ENCODE data around the gene MAGI2.
"Not testable (repeated sequence)": the region's sequence is repeated elsewhere in the genome, so short reads cannot be mapped to it uniquely, and the experiment has no call there.

The MAGI2 gene

DNA sequence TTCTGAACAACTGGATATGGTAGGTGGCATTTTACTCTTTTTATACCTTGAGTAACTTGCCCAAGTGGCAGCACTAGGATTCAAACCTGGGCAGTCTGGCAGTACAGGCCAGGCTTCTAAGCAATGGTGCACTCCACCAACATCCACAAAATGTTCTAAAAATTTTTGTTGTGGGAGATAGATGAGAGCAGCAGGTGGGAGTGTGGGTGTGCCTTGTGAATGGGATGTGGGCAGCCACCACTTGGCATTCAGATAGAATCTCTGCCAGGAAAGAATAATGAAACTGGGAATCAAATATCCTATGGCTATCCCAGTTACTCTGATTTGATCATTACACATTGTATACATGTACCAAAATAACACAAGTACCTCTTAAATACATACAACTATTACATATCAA, 810.7 kb downstream of the MAGI2 start:
- no peak for DNase-seq (ENCODE audit: low read depth)

DNA sequence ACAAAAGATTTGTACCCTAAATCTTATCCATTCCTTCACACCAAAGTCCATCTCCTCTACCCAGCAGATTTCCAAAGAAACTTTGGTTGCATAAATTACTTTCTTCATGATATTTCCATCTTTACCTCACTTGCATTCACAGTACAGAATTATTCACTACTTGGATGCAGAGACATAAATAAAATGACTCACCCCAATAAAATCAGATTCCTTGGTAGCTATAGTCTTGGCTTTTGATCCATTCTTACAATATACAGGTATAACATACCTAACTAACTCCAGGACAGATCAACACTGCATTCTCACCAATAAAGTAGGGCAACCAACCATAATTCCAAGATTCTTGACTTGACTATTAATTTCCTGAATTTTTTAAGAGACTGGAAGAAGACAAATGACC, 815.1 kb downstream of the MAGI2 start:
- DNase-seq (ENCODE audit: low read depth): no peak

DNA sequence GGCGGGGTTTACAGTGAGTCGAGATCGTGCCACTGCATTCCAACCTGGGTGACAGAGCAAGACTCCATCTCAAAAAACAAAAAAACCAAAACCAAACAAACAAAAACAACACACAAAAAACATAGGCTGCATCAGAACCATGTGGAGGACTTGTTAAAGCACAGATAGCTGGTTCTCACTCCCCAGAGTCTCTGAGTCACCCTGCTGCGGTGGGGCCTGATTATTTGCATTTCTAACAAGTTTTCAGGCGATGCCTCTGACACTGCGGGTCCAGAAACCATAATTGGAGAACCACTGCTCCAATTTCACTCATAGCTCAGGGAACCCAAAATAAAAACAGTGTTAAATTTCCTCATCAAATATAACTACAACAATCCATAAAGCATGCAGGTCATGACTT, 816.7 kb downstream of the MAGI2 start:
- no peak for DNase-seq (ENCODE audit: low read depth)

DNA sequence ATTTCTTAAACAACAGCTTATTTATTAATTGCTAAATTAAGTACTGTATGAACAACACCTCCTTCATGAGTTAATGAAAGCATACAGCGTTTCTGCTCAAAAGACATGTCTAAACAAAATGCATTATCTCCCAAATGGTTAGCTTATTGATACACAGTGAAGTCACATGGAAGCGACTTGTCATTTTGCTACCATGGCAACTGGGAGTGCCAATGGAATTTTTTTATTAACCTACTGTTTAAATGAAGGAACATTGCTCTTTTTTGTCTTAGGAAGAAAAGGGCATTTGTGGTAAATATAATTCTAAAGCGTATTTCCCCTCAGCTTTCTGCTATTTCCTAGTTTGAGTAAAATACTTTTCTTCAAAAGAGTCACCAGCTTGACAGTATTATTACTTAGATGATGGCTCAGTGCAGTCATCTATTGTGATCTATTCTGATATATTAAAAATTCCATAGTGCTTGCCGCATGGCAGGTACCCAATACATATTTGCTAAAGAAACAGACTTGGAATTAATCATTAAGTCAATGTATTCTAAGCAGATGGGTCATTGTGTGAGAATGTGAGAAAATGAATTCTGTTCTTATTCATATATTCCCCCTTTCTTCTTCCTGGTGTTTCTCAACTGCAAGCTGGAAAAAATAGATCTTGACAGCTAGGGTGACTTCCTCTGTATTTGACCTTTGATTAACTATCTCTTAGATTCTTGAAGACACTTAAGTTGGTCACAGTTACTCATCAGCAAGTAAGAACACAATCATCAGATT, 818.3 kb downstream of the MAGI2 start:
- no peak for DNase-seq (ENCODE audit: low read depth)

DNA sequence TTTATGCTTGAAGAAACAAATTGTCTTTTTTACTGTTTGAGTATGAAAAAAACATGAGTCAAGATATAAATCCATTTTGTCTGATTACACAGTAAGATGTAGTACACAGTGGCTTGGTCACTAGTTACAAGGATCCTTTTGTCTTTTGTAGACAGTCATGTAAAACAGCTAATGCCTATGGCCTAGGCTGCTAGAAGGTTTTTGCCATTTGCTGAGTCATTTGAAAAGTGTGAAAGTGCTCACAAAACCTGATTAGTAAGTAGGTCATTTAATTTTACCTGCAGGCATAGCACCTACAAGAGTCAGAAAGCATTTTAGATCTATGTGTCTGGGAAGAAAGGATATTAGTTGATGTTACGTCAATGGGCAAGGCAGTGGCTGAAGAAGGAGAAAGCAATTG, 819.4 kb downstream of the MAGI2 start:
- no peak for DNase-seq (ENCODE audit: low read depth)

DNA sequence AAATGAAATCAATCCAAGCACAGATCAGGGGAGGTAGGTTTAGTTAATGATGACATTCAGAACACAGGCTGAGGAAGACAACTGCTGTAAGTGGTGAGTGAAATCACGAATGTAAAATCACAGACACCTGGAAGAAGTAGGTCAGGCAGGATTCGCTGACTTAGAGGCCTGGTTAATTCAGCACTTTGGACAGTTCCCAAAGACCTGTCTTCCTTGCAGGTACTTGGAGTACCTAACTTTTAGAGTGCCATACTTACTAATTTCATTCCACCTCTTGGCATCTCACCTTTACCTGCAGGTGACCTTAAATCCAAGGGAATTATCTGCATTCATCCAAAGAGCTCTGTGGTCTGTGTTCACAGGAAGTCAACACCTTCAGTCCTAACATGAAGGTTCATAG, 832.5 kb downstream of the MAGI2 start:
- no peak for DNase-seq (ENCODE audit: low read depth)

DNA sequence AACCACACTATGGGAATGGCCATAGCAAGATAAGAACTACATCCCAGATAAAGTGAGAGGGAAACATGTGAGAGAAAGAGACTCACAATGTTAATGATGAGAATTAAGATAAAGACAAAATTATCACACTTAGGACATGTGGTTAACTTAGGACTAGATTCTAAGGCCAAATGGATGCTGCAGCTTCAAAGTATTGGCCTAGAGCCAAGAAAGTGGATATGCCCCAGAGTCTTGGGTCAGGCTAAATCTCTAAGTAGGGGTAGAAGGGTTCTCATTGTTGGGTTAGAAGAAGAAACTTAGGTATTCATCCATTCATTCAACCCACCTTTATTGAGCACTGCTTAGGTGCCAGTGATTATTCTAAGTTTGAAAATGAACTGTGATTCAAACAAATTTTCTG, 836.9 kb downstream of the MAGI2 start:
- no peak for DNase-seq (ENCODE audit: low read depth)

DNA sequence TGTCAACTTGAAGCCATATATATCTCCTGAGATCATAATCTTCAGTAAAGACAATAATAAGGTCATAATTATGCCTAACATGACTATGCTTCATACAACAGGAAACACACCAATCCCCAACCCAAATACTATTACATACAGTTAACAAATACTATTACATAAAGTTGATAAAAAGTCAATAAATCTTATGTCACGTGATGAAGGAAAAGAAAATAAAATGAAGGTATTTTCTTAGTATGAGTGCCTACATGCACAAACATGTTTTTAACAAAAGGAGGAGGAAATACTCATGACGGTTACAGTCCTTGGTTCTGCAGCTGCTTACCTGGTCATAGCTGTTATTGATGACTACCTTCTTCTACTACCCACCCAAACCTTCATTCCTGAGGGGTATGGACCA, 844.2 kb downstream of the MAGI2 start:
- DNase-seq (ENCODE audit: low read depth): no peak

DNA sequence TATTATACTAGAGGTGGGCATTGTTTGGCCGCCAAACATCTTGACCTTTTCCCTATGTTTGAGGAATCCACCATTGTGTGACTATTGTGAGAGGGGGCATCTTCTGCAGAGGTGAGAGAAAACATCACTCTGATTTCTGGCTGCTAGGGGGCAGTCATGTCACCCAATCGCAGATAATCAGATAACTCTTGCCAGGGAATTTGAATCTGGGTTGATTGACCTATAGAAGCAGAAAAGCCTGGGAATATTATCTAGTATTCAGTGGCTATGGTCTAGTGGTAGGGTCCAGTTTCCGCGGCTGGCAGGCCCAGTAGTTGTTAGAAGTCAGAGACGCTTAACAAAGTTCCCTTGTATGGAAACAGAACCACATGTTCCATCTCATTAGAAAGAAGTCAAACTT, 846.4 kb downstream of the MAGI2 start:
- no peak for DNase-seq (ENCODE audit: low read depth)

DNA sequence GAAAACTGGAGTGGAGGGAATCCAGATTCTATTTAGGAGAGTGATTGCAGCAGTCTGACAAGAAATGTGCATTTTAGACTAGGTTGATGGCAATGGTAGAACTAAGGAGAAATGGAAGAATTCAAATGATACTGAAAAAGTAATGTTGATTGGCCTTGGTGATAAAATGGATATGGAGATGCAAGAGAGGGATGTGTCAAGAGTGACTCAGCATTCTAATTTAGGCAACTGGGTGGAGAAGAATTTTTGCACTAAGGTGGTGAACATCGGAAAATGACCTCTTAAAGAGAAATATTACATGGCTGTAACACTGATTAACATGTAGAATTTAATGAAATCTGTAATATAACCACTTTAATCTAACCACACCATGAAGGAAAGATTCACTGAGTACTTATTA, 848.3 kb downstream of the MAGI2 start:
- DNase-seq (ENCODE audit: low read depth): no peak

DNA sequence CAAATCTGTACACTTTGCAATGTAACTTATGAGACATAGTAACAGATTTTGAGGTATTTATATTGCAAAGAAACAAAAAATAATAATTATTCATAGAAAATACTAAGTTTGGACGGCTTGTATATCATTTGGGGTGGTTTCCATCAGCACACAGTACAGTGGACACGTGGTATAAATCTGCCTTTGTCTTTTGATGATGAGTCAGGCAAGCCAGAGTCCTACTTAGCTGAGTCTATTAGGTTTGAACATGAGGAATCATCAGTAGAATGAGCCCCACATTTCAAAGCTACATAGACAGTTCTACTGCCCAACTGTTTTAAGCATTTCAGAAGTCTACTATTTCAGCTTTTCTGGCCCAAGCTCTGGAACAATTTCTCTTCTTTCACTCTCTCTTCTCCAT, 851.7 kb downstream of the MAGI2 start:
- DNase-seq (ENCODE audit: low read depth): no peak

DNA sequence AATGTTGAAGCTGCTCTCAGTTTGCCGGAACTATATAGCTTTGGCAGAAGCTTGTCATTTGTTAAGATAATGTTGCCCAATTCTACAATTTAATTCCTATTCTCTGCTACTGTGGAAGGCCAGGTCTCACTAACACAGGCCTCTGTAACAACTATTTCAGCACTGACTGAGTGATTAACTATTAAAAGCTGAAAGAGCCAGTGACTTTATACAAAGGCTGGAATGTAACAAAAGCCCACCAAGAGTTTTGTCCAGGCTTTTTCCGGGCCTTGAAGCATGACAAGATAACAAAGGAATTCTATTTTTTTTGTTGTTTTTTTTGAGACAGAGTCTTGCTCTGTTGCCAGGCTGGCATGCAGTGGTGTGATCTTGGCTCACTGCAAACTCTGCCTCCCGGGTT, 859.3 kb downstream of the MAGI2 start:
- no peak for DNase-seq (ENCODE audit: low read depth)

DNA sequence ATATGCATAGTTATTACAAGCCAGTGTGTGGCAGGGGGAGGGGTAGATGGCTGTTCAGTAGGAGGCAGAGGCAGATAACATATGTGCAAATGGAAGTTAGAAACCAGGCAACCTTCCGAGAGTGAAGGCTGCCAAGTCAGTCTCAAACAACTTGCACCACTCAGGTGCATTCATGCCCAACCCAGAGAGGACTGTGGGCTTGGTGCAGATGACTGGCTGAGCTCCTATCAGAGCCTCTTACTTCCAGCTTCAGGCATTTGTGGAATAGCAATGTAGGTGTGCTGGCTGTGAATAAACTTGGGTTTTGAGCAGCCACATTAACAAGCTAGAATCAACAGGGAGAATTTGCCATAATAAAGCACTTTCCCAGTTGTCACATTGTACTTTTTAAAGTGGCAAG, 865.1 kb downstream of the MAGI2 start:
- no peak for DNase-seq (ENCODE audit: low read depth)

DNA sequence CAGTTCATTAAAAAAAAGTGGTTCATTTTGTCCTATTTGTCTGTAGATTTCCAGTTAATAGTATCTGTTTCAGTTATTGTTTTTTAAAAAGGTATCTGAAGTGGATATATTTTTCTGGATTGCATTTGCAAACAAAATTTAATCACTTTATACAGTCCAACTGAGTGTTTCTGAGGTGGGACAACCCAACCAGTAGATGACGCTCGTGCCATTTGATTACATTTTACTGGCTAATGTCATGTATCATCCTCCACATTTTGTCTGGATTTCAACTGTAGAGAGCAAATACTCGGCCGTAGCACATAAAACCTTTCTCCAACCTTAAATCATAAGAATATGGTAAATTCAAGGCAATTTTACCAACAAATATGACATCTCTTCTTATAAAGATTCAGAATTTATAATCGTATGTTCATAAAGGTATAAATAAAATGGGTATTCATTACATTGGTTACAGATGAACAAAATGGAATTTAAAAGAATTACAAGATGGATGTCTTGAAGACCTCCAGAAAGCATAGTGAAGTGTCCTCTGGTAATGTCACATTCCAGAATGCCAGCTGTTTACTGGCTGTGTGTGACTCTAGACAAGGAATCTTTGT, 865.9 kb downstream of the MAGI2 start:
- DNase-seq (ENCODE audit: low read depth): no peak

DNA sequence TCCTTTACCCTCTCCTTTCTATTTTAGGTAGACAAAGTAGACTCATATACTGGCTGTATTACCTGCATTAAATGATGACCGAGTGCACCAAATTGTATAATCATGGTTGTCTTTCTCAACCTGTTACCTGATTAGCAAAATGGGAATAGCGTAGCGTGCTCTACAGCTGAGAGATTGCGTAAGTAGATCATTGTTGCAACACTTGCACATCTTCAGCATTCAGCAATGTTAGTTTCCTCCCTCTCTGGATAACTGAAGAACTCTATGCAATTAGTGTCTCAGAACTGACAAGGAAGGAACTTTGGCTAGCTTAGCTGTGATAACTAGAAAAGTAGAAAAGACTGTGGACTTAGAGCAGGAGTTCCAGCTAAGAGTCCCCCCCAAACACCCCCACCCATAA, 867.5 kb downstream of the MAGI2 start:
- DNase-seq (ENCODE audit: low read depth): no peak

DNA sequence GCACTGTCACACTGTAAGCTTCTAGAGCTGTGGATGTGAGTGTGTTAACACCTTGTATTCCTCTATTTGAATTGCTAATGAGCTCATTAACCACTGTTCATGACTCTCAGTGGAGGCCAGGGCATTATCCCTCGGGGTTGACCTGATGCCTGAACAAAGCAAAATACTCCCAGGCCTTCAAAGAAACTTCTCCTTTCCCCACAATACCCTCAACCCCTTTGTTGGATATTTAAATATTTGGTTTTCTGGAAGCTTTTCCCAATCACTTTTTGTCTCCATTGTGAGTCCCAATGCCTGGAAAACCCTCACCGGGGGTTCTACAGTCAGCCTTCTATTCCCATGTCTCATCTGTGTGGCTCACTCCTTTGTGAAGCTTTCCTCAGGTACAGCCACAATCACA, 874.8 kb downstream of the MAGI2 start:
- no peak for DNase-seq (ENCODE audit: low read depth)

DNA sequence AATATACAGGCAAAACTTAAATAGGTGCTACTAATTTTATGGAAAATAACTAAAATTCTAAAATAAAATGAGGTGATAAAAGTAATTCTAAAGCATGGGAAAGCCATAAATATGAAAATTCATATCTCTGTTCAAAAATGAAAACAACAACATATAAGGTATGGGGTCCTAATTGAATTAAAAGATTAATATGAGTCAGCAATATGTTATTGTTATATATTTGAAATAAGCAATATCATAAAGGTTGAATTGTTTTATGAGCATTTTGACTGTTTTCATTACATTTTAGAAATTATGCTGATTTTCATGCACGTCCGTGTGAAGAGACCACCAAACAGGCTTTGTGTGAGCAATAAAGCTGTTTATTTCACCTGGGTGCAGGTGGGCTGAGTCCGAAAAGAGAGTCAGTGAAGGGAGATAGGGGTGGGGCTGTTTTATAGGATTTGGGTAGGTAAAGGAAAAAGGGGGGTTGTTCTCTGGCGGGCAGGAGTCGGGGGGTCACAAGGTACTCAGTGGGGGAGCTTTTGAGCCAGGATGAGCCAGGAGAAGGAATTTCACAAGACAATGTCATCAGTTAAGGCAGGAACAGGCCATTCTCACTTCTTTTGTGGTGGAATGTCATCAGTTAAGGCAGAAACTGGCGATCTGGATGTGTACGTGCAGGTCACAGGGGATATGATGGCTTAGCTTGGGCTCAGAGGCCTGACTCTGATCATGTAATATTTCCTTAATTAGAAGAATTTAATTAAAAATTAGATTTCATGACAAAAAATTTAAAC, 876.1 kb downstream of the MAGI2 start:
- DNase-seq (ENCODE audit: low read depth): not testable (repeated sequence)

DNA sequence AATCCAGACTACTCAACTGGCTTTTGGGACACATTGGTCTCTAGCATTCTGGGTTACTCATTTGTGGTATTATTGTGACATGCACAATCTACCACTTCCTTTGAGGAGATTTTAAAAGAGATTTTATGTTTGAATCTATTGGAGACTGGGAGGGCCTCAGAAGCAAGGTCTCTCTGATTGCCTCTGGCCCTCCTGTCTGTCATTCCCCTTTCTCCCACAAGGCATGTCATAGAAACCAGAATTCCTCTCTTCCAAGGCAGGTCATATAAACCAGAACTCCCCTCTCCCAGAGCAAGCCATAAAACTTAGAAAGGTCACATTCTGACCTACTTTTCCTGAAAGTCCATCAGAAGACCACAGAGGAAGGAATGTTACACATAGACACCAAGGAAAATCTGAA, 877.2 kb downstream of the MAGI2 start:
- DNase-seq (ENCODE audit: low read depth): no peak

DNA sequence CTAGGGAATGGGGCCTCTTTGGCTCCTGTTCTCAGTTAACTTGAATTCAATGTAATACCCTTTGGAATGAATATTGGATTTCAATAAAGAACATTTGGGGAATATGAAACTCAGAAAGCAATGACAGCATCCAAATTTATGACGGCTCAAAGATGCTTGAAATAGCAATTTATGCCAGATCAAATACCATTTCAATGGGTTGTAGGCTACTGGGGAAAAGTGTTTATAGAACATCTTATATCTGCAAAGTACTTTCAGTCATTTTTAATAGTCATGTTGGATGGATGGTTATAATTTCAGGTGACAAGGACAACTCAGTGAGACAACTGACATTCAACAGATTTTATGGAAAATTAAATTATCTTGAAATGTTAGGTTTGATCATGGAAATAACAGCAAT, 882.2 kb downstream of the MAGI2 start:
- no peak for DNase-seq (ENCODE audit: low read depth)

DNA sequence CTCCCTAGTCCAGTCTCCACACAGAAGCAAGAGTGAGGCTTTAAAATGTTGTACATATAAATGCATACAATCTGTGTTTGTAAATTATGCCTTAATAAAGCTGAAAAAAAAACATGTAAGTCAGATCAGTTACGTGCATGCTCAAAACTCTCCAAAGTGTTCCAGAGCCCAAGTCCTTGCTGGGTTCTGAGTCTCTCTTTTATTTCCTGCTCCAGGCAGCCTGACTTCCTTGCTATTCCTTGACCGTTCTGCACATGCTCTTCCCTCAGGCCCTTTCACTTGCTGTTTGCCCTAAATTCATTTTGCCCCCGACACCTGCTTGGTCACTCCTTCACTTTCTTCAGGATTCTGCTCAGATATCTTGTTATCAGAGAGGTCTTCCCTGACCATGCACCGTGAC, 884.8 kb downstream of the MAGI2 start:
- no peak for DNase-seq (ENCODE audit: low read depth)

DNA sequence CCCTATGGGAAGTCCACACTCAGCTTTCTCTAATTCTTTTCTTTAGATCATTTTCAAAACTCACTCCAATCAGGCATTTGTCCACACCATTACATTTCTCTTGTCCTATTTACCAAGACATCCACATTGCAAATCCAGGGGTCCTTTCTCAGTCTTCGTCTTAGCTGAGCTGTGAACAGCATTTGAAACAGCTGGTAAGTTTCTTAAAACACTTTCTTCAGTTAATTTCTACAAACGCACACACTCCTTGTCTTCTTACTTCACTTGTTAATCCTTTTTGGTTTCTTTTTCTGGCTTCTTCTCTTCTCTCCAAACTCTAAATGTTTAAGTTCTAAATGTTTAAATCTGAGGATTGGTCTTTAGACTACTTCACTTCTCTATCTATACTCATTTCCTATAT, 885.6 kb downstream of the MAGI2 start:
- no peak for DNase-seq (ENCODE audit: low read depth)

DNA sequence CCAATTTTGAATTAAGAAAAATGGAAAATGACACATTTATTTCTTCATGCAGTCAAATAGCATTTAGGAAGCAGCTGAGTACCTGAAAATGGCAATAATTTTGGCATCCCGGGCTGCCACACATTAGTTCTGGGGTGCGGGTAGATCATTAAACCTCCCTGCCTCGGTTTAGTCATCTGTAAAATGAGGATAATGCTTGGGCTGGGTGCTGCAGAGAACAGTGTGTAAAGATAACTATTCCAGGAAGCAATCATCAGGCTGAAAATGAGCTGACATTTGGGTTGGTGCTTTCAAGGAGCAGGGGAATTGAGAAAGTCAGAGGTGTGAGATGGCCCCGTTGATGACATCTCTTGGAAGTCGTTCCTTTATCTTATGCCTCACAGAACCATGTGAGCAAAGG, 887.7 kb downstream of the MAGI2 start:
- no peak for DNase-seq (ENCODE audit: low read depth)

DNA sequence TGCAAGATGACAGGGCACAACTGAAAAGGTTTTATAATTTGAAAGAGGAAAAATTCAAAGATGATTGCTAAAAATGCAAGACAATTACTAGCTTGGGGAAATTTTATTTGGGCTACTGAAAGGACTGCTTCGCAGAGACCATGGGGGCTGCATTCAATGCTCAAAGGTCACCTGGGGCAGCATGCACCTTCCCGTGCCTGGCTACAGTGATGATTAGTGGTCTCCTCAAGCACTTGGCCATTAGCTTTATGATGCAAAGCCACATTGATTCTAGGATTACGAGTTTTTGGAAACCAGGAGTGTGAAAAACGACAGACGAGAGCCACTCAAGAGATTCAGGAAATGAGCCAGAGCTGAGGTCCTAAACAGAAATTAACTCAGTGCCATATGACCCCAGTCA, 890.3 kb downstream of the MAGI2 start:
- DNase-seq (ENCODE audit: low read depth): no peak
